HCT116 (cell line): Measurements from ENCODE around the gene ANKRD10. TPM values are rescaled to one million over a fixed set of nuclear protein-coding genes. Genes with fewer than 3 reads are reported as not detected.

Experiments
- ATAC-seq: fragments of 200-7000 bp; cut with Tn5 transposase; 2 replicates; pipeline ENCODE4 v1.9.1; 2020; ENCODE audit warnings: mild to moderate bottlenecking, moderate library complexity
- BruUV-seq: library from RNA; stranded (reverse); fragments of 400-500 nt; replicated peaks from 2 replicates; lab custom pipeline; 2021; lab: Mats Ljungman, UMichigan
- CTCF ChIA-PET: fragments of 300-600 bp; sonication (Branson Sonifier 250); formaldehyde crosslinking; loops from one replicate; lab custom pipeline; 2021; ENCODE audit warnings: antibody characterized with exemption; lab: Charles Lee
- POLR2A ChIA-PET: fragments of 300-600, 350-600 bp; sonication (Branson Sonifier 250); formaldehyde crosslinking; loops from one replicate; lab custom pipeline; 2021; ENCODE audit warnings: antibody characterized with exemption; lab: Charles Lee
- RAD21 ChIA-PET, 2 experiments: fragments of 300-600 bp; sonication (Branson Sonifier 250); formaldehyde crosslinking; loops; one replicate each; lab custom pipeline; 2023; ENCODE audit warnings: low total read pairs in 2 of 2; ENCODE audit not compliant: uncharacterized antibody in 2 of 2, unreplicated experiment in 2 of 2, low non-redundant PET in 1 of 2; lab: Charles Lee
- DNase-seq: peaks from one replicate; pipeline ENCODE4 v3.0.0-alpha.2; 2010; ENCODE audit warnings: low read depth, low spot score
- H2AFZ ChIP-seq: fragments of 200-600 bp; shearing (Covaris generic), sonication (generic); 2 replicates; pipeline ENCODE4 v1.6.1; 2017; ENCODE audit warnings: low read depth, mixed run types, mixed read lengths, antibody characterized with exemption, low read length; ENCODE audit not compliant: poor library complexity, severe bottlenecking
- H3K27ac ChIP-seq: 2 replicates; pipeline ENCODE4 v1.5.1; 2012; ENCODE audit warnings: low read depth, low read length
- H3K27me3 ChIP-seq: fragments of 200-600 bp; sonication (generic); 2 replicates; pipeline ENCODE4 v1.6.1; 2016; ENCODE audit warnings: mixed run types, low read length, mixed read lengths; ENCODE audit not compliant: insufficient read depth
- H3K36me3 ChIP-seq, 2 experiments: fragments of 200-500 bp in 1 of 2; fragments of 200-600 bp in 1 of 2; sonication (Bioruptor generic) in 1 of 2; sonication (generic) in 1 of 2; 2 replicates each; pipeline versions ENCODE4 v1.5.1 to v1.6.1; 2014 to 2016; ENCODE audit warnings: low read length in 2 of 2, inconsistent platforms in 1 of 2, mixed read lengths in 1 of 2, mixed run types in 1 of 2; ENCODE audit not compliant: insufficient read depth in 2 of 2, control insufficient read depth in 1 of 2
- H3K4me1 ChIP-seq, 2 experiments: fragments of 200-600 bp in 1 of 2; sonication (generic) in 1 of 2; 2 replicates each; pipeline versions ENCODE4 v1.5.1 to v1.6.1; 2012 to 2017; ENCODE audit warnings: low read length in 2 of 2, inconsistent platforms in 1 of 2, mild to moderate bottlenecking in 1 of 2, mixed read lengths in 1 of 2, mixed run types in 1 of 2, moderate library complexity in 1 of 2; ENCODE audit not compliant: insufficient read depth in 2 of 2, control insufficient read depth in 1 of 2
- H3K4me2 ChIP-seq: fragments of 200-600 bp; sonication (generic); 2 replicates; pipeline ENCODE4 v1.6.1; 2017; ENCODE audit warnings: mixed run types, low read length, mixed read lengths
- H3K4me3 ChIP-seq, 2 experiments: fragments of 200-600 bp in 1 of 2; sonication (generic) in 1 of 2; replicated peaks in 1 of 2; 2 replicates each; pipeline ENCODE4 v1.5.1; 2011 to 2016; ENCODE audit warnings: low read length in 2 of 2, control low read depth in 1 of 2, low read depth in 1 of 2, mild to moderate bottlenecking in 1 of 2, mixed read lengths in 1 of 2, mixed run types in 1 of 2
- H3K79me2 ChIP-seq: fragments of 200-600 bp; sonication (generic); 2 replicates; pipeline ENCODE4 v1.6.1; 2017; ENCODE audit warnings: mild to moderate bottlenecking, mixed run types, low read length, moderate library complexity, mixed read lengths; ENCODE audit not compliant: insufficient read depth
- H3K9ac ChIP-seq: fragments of 200-600 bp; sonication (generic); 2 replicates; pipeline ENCODE4 v1.6.1; 2016; ENCODE audit warnings: low read length, mixed read lengths
- H3K9me2 ChIP-seq: fragments of 200-600 bp; sonication (generic), shearing (Covaris generic); 2 replicates; pipeline ENCODE4 v1.6.1; 2017; ENCODE audit warnings: mixed run types, mild to moderate bottlenecking, moderate library complexity; ENCODE audit not compliant: insufficient read depth
- H3K9me3 ChIP-seq, 2 experiments: fragments of 200-500 bp in 1 of 2; fragments of 200-600 bp in 1 of 2; sonication (Bioruptor generic) in 1 of 2; sonication (generic) in 1 of 2; 2 replicates each; pipeline ENCODE4 v1.6.1; 2014 to 2017; ENCODE audit warnings: low read length in 2 of 2, mixed read lengths in 2 of 2, inconsistent platforms in 1 of 2, low read depth in 1 of 2, mild to moderate bottlenecking in 1 of 2, mixed run types in 1 of 2, moderate library complexity in 1 of 2; ENCODE audit not compliant: control insufficient read depth in 1 of 2, insufficient read depth in 1 of 2
- H4K20me1 ChIP-seq: fragments of 200-600 bp; sonication (generic), shearing (Covaris generic); 2 replicates; pipeline ENCODE4 v1.6.1; 2017; ENCODE audit warnings: mixed run types, mild to moderate bottlenecking, moderate library complexity; ENCODE audit not compliant: insufficient read depth
- CBX3 ChIP-seq: IDR thresholded peaks from 2 replicates; pipeline ENCODE4 v1.6.1; 2012; ENCODE audit warnings: low read depth
- CEBPB ChIP-seq: IDR thresholded peaks from 2 replicates; pipeline ENCODE4 v1.6.1; 2012; ENCODE audit warnings: low read depth
- EGR1 ChIP-seq: IDR thresholded peaks from 2 replicates; pipeline ENCODE4 v1.6.1; 2012; ENCODE audit warnings: low read depth
- ELF1 ChIP-seq: IDR thresholded peaks from 2 replicates; pipeline ENCODE4 v1.6.1; 2012; ENCODE audit warnings: low read depth, borderline replicate concordance
- EZH2 ChIP-seq: fragments of 200-600 bp; sonication (generic); IDR thresholded peaks from 2 replicates; pipeline ENCODE4 v1.6.1; 2017; ENCODE audit warnings: antibody characterized with exemption, mixed run types
- EZH2phosphoT487 ChIP-seq: fragments of 200-600 bp; IDR thresholded peaks from 2 replicates; pipeline ENCODE4 v1.6.1; 2018; ENCODE audit warnings: antibody characterized with exemption, borderline replicate concordance
- FOSL1 ChIP-seq: IDR thresholded peaks from 2 replicates; pipeline ENCODE4 v1.6.1; 2012; ENCODE audit warnings: low read depth
- JUND ChIP-seq: IDR thresholded peaks from 2 replicates; pipeline ENCODE4 v1.6.1; 2012
- POLR2A ChIP-seq: IDR thresholded peaks from 2 replicates; pipeline ENCODE4 v1.7.0; 2011; ENCODE audit warnings: borderline replicate concordance; ENCODE audit not compliant: insufficient read depth, insufficient read length; ENCODE audit errors: extremely low read depth
- POLR2AphosphoS5 ChIP-seq: IDR thresholded peaks from 2 replicates; pipeline ENCODE4 v1.6.1; 2011; ENCODE audit warnings: mild to moderate bottlenecking, low read depth, low read length, moderate library complexity
- RAD21 ChIP-seq: IDR thresholded peaks from 2 replicates; pipeline ENCODE4 v1.6.1; 2012; ENCODE audit warnings: low read depth, mild to moderate bottlenecking
- SP1 ChIP-seq: IDR thresholded peaks from 2 replicates; pipeline ENCODE4 v1.6.1; 2012; ENCODE audit warnings: low read depth
- SRF ChIP-seq: IDR thresholded peaks from 2 replicates; pipeline ENCODE4 v1.6.1; 2012; ENCODE audit warnings: low read depth
- TCF7L2 ChIP-seq: IDR thresholded peaks from 2 replicates; pipeline ENCODE4 v1.7.0; 2011; ENCODE audit warnings: borderline replicate concordance, inconsistent platforms; ENCODE audit not compliant: insufficient read depth, insufficient read length; ENCODE audit errors: extremely low read depth
- YY1 ChIP-seq: IDR thresholded peaks from 2 replicates; pipeline ENCODE4 v1.6.1; 2011; ENCODE audit warnings: low read length, low read depth, moderate library complexity, mild to moderate bottlenecking; ENCODE audit not compliant: insufficient replicate concordance; ENCODE audit errors: extremely low read depth
- ZNF274 ChIP-seq: fragments of 200-500 bp; sonication (Bioruptor generic); IDR thresholded peaks from 2 replicates; pipeline ENCODE4 v1.6.1; 2014; ENCODE audit warnings: mild to moderate bottlenecking, low read depth, low read length, inconsistent platforms
- intact Hi-C: fragments of 100-400 bp; cut with micrococcal nuclease; formaldehyde crosslinking; loops from 2 replicates; pipeline ENCODE4 v1.10.0; 2022
- total RNA-seq: library from RNA; stranded (reverse); gene quantifications from one replicate; pipeline ENCODE4 v1.2.1, GENCODE V29; 2021; ENCODE audit not compliant: unreplicated experiment
- TF ChIP-seq, protein P1 (sequence below): IDR thresholded peaks from 2 replicates; pipeline ENCODE4 v1.6.1; 2012; ENCODE audit warnings: low read depth

ANKRD10 gene
- total RNA-seq, 1 experiment from 2014 or later, result 173 TPM

- no peak overlapping the region for H3K4me2 ChIP-seq
- H3K9me3 ChIP-seq, result no peaks in the 10 kb centered on the region
- 0 out of 4 replicates have a peak, but pooled peaks cover 0 to 4% of the 10 kb centered on the region in 2 experiments for H3K36me3 ChIP-seq
- H3K27me3 ChIP-seq, result no peaks in the 10 kb centered on the region
- no peaks in the 10 kb centered on the region for H4K20me1 ChIP-seq
- no peak overlapping the region for H3K9ac ChIP-seq
- no TSS peak for BruUV-seq
- H3K4me1 ChIP-seq, result peaks cover 2 to 22% of the 10 kb centered on the region in 2 experiments
- no peak for TF ChIP-seq SRF
- TF ChIP-seq CEBPB, result no peak
- no peak for TF ChIP-seq ZNF274
- no peak for TF ChIP-seq YY1
- no peak for TF ChIP-seq SP1
- TF ChIP-seq JUND, result no peak
- TF ChIP-seq TCF7L2, result no peak
- TF ChIP-seq RAD21, result no peak
- TF ChIP-seq, all 23 proteins: peak for 0
- H2AFZ ChIP-seq, result no peak overlapping the region
- no peak overlapping the region for H3K4me3 ChIP-seq
- DNase-seq, result no peak
- intact Hi-C loops, result no loop called here
- no peak overlapping the region for H3K27ac ChIP-seq
- ATAC-seq, result no peak
- ChIA-PET RAD21 (no interaction called here), POLR2A (no interaction called here), CTCF (no interaction called here)
- no peaks in the 10 kb centered on the region for H3K9me2 ChIP-seq
- no peaks in the 10 kb centered on the region for H3K79me2 ChIP-seq
Observed at GRCh38 chr13:110938662-110939421, 24.0 kb upstream of the ANKRD10 start.

DNA sequence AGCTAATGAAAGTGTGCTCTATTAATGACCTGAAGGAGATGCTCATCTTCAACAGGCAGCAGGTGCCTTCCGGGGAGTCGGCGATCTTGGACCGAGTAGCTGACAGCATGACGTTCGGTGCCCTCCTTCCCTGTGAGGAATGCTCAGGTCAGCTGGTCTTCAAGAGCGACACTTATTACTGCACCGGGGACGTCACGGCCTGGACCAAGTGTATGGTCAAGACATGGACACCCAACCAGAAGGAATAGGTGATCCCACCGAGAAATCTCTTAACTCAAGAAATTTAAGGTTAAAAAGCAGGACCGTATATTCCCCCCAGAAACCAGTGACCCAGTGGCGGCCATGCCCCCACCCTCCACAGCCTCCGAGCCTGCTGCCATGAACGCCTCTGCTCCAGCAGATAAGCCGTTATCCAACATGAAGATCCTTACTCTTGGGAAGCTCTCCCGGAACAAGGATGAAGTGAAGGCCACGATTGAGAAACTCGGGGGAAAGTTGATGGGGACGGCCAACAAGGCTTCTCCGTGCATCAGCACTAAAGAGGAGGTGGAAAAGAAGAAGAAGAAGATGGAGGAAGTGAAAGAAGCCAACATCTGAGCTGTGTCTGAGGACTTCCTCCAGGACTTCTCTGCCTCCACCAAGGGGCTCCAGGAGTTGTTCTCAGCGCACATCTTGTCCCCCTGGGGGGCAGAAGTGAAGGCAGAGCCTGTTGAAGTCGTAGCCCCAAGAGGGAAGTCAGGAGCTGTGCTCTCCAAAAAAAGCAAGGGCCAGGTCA, 22.8 kb upstream of the ANKRD10 start:
- no peak overlapping the region for H3K4me3 ChIP-seq
- H2AFZ ChIP-seq, result no peak overlapping the region
- H4K20me1 ChIP-seq, result no peaks in the 10 kb centered on the region
- ChIA-PET POLR2A (no interaction called here), CTCF (no interaction called here), RAD21 (no interaction called here)
- H3K36me3 ChIP-seq, result 0 out of 4 replicates have a peak, but pooled peaks cover 0 to 3% of the 10 kb centered on the region in 2 experiments
- H3K9ac ChIP-seq, result no peak overlapping the region
- ATAC-seq (no peak), DNase-seq (no peak)
- no peak overlapping the region for H3K27ac ChIP-seq
- no peaks in the 10 kb centered on the region for H3K27me3 ChIP-seq
- no peaks in the 10 kb centered on the region for H3K9me3 ChIP-seq
- no peaks in the 10 kb centered on the region for H3K79me2 ChIP-seq
- no peak overlapping the region for H3K4me2 ChIP-seq
- intact Hi-C loops, result no loop called here
- peaks cover 0 to 13% of the 10 kb centered on the region in 2 experiments; a peak in 1 of 4 replicates for H3K4me1 ChIP-seq
- BruUV-seq, result no TSS peak
- no peaks in the 10 kb centered on the region for H3K9me2 ChIP-seq
- TF ChIP-seq FOSL1 (no peak), CEBPB (no peak), ZNF274 (no peak), EZH2phosphoT487 (no peak), EZH2 (no peak), TCF7L2 (no peak), POLR2A (no peak), SP1 (no peak), CBX3 (no peak), EGR1 (no peak), POLR2AphosphoS5 (no peak), ELF1 (no peak)
- TF ChIP-seq, protein P1, sequence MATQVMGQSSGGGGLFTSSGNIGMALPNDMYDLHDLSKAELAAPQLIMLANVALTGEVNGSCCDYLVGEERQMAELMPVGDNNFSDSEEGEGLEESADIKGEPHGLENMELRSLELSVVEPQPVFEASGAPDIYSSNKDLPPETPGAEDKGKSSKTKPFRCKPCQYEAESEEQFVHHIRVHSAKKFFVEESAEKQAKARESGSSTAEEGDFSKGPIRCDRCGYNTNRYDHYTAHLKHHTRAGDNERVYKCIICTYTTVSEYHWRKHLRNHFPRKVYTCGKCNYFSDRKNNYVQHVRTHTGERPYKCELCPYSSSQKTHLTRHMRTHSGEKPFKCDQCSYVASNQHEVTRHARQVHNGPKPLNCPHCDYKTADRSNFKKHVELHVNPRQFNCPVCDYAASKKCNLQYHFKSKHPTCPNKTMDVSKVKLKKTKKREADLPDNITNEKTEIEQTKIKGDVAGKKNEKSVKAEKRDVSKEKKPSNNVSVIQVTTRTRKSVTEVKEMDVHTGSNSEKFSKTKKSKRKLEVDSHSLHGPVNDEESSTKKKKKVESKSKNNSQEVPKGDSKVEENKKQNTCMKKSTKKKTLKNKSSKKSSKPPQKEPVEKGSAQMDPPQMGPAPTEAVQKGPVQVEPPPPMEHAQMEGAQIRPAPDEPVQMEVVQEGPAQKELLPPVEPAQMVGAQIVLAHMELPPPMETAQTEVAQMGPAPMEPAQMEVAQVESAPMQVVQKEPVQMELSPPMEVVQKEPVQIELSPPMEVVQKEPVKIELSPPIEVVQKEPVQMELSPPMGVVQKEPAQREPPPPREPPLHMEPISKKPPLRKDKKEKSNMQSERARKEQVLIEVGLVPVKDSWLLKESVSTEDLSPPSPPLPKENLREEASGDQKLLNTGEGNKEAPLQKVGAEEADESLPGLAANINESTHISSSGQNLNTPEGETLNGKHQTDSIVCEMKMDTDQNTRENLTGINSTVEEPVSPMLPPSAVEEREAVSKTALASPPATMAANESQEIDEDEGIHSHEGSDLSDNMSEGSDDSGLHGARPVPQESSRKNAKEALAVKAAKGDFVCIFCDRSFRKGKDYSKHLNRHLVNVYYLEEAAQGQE, result no peak
